IgD-negative memory B cell (primary cell): ENCODE data around the gene RRP1. TPM values are rescaled to one million over a fixed set of nuclear protein-coding genes. Genes with fewer than 3 reads are reported as not detected.

ENCODE experiments used
- H3K27ac Mint-ChIP-seq, 3 donors: one replicate each; pipeline ENCODE4 v1.8.0; 2020 to 2022; ENCODE audit warnings: mild to moderate bottlenecking in 3 of 3, mixed read lengths in 3 of 3, moderate library complexity in 1 of 3
- H3K27me3 Mint-ChIP-seq: one replicate; pipeline ENCODE4 v1.8.0; 2021; ENCODE audit warnings: mixed read lengths
- H3K36me3 Mint-ChIP-seq: one replicate; pipeline ENCODE4 v1.8.0; 2020; ENCODE audit warnings: mild to moderate bottlenecking, mixed read lengths
- H3K4me1 Mint-ChIP-seq, 3 donors: one replicate each; pipeline ENCODE4 v1.8.0; 2020 to 2022; ENCODE audit warnings: mixed read lengths in 3 of 3, mild to moderate bottlenecking in 1 of 3
- H3K4me3 Mint-ChIP-seq, 4 donors: one replicate each; pipeline ENCODE4 v1.8.0; 2020 to 2022; ENCODE audit warnings: mild to moderate bottlenecking in 4 of 4, mixed read lengths in 4 of 4, moderate library complexity in 3 of 4
- H3K9me3 Mint-ChIP-seq, 3 donors: one replicate each; pipeline ENCODE4 v1.8.0; 2020 to 2021; ENCODE audit warnings: mixed read lengths in 3 of 3, mild to moderate bottlenecking in 1 of 3
- polyA plus RNA-seq: library from polyadenylated mRNA; unstranded; fragments of 300-500 nt; fragmentation: Illumina TruSeq; gene quantifications from one replicate; pipeline ENCODE4 v1.2.3, GENCODE V29; 2021

RRP1 gene
- polyA plus RNA-seq, 1 donor from 2014 or later = 18.2 TPM

DNA sequence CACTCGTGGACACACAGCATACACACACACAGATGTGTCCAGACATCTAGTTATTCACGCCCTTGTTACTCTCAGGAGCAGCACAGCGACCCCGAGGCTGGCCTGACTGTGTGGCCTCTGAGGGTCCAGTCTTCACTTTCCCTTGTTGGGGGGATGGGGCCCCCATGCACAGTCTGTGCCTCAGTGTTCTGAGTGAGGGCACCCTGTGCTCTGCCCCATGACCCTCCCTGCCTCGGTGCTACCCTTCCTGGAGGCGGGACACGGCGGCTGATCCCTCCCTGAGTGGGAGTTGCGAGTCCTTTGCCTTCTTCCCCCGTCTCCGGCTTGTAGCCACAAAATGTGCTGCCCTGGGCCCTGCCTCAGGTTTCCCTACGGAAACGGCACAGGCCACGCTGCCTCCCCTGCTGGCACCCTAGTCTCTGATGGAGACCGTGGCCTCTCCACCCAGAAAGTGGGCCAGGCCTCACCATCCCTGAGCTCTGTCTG lies 21.8 kb upstream of the RRP1 start:
- peak overlapping the region in 1 of 3 donors; percentile 45 for H3K27ac Mint-ChIP-seq
- H3K27me3 Mint-ChIP-seq = peaks cover 2% of the 10 kb centered on the region
- H3K4me3 Mint-ChIP-seq = no peak overlapping the region
- no peaks in the 10 kb centered on the region for H3K9me3 Mint-ChIP-seq
- peaks cover 3% of the 10 kb centered on the region for H3K36me3 Mint-ChIP-seq
- peaks cover 0 to 6% (median 3%) of the 10 kb centered on the region in 3 donors for H3K4me1 Mint-ChIP-seq

DNA sequence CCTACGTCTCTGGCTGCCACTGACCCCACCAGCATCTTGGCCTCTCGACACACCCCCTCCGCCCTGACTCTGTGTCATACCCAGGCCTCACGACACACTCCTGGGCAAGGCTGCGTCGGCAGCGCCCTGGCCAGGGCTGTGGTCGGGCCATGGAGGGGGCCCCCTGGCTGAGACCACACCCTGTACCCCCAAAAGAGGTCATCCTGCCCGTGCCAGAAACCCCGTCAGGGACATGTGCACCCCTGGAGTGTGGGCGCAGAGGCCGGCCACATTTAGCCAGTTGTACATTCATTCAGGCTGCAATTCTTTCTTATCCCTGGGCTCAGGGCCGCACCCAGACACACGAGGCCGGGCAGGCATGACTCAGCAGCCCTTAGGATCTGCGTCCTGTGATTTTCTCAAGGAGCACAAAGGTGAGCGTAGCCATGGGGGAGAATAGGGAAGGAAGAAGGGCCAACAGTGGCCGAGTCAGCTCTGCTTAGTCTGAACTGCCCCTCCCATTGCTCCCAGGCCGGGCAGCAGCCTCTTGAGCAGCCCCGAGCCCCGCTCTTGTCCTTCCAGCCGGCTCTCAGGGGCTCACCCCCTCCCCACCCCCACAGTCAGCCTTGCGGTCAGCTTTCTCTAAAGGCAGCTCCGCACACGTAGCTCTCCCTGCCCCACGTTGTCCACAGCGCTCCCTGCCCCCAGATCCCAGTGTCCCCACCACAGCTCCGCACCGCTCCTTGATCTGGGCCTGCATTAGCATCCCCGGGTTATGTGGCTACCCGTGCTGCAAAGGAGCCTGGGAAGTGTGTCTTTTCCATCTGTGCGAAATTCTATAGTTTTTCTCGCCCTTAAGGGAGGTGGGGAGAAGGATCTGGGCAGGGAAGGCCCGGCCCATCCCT lies 21.2 kb upstream of the RRP1 start:
- H3K4me3 Mint-ChIP-seq = peak overlapping the region in 1 of 4 donors; percentile 28
- H3K27ac Mint-ChIP-seq = peak overlapping the region in 1 of 3 donors; percentile 45
- H3K27me3 Mint-ChIP-seq = peaks cover 2% of the 10 kb centered on the region
- peaks cover 0 to 8% (median 3%) of the 10 kb centered on the region in 3 donors for H3K4me1 Mint-ChIP-seq
- H3K9me3 Mint-ChIP-seq = no peaks in the 10 kb centered on the region
- H3K36me3 Mint-ChIP-seq = no peaks in the 10 kb centered on the region

DNA sequence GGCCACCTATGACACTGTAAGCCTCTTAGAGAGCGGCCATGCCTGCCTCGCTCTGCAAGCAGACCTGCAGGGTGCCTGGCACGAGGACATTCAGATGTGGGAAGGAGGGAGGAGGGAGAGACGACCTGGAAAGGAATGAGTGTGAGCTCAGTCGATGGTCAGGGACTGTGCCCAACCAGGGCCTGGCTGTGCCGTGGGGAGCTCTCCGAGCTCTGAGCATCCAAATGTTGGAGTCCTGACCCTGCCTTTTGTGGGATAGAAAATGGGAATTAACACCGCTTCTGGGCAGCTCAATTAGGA lies 20.6 kb upstream of the RRP1 start:
- peaks cover 2% of the 10 kb centered on the region for H3K27me3 Mint-ChIP-seq
- H3K36me3 Mint-ChIP-seq = no peaks in the 10 kb centered on the region
- peak overlapping the region in 1 of 4 donors; percentile 39 for H3K4me3 Mint-ChIP-seq
- H3K4me1 Mint-ChIP-seq = peaks cover 0 to 9% (median 3%) of the 10 kb centered on the region in 3 donors
- H3K9me3 Mint-ChIP-seq = no peaks in the 10 kb centered on the region
- no peak overlapping the region for H3K27ac Mint-ChIP-seq

DNA sequence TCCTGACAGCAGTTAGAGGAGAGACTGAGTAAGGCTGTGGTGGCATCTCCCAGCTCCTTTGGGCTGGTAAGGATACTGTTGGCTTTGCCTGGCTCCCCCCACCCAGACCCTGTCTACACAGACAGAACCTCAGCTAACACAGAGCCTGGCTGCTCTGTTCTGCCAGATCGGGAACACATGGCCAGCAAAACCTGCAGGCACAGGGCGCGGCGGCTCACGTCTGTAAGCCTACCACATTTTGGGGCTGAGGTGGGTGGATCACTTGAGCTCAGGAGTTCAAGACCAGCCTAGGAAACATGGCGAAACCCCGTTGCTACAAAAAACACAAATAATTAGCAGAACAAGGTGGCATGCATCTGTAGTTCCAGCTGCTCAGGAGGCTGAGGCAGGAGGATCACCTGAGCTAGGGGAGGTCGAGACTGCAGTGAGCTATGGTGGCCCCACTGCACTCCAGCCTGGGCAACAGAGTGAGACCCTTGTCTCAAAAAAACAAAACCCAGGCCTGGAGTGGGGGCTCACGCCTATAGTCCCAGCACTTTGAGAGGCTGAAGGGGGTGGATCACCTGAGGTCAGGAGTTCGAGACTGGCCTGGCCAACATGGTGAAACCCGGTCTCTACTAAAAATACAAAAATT lies 19.9 kb upstream of the RRP1 start:
- peaks cover 0 to 12% (median 3%) of the 10 kb centered on the region in 3 donors for H3K4me1 Mint-ChIP-seq
- peaks cover 2% of the 10 kb centered on the region for H3K27me3 Mint-ChIP-seq
- H3K27ac Mint-ChIP-seq = no peak overlapping the region
- H3K36me3 Mint-ChIP-seq = no peaks in the 10 kb centered on the region
- H3K9me3 Mint-ChIP-seq = no peaks in the 10 kb centered on the region
- H3K4me3 Mint-ChIP-seq = no peak overlapping the region

DNA sequence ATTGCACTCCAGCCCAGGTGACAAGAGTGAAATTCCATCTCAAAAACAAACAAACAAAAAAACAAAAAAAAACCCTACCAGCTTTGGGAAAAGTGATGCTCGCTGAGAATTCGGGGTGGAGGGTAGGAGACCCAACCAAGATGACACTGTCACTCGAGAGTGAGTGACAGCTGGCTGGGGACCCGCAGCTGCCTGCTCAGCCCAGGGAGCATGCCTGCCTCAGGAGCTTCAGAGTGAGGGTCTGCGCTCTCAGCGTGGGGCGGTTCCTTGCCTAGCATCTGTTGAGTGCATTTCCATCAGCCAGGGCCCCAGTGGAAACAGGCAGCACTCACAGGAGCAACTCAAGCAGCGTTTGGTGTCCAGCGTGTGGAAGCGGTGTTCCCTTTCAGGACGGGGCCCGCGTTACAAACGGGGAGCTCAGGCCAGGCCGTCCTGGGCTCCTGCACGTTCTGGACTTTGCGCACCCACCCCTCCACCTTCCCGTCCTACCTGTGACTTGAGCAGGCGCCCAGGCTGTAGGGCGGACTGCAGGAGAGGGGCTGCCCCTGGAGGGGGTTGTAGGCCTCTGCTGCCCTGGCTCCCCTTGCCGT lies 19.2 kb upstream of the RRP1 start:
- no peaks in the 10 kb centered on the region for H3K36me3 Mint-ChIP-seq
- H3K4me3 Mint-ChIP-seq = no peak overlapping the region
- peaks cover 2% of the 10 kb centered on the region for H3K27me3 Mint-ChIP-seq
- H3K27ac Mint-ChIP-seq = no peak overlapping the region
- peaks cover under 1 to 16% (median 3%) of the 10 kb centered on the region in 3 donors for H3K4me1 Mint-ChIP-seq
- no peaks in the 10 kb centered on the region for H3K9me3 Mint-ChIP-seq

DNA sequence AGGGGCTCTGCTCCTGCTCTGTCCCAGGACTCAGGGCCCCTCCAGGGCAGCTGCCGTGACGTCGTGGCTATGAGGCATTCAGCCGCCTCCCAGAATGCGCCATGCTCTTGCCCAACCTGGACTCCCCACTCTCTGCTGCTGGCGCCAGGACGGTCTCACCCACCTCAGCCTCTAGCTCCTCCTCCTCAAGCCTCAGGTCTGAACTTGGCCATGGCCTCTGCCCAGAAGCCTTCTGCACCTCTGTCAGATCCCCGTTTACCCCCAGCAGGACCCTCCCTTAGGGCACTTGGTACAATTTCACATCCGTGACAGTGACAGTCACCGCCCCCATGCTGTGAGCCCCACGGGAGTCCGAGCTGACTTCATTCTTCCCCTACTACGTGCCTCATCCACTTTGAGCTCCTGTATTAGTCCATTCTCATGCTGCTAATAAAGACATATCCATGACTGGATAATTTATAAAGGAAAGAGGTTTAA lies 18.1 kb upstream of the RRP1 start:
- Mint-ChIP-seq H3K36me3 (no peaks in the 10 kb centered on the region), H3K9me3 (no peaks in the 10 kb centered on the region), H3K27me3 (peaks cover 2% of the 10 kb centered on the region), H3K4me3 (peak overlapping the region in 1 of 4 donors; percentile 68), H3K4me1 (peaks cover 6 to 22% (median 6%) of the 10 kb centered on the region in 3 donors), H3K27ac (peak overlapping the region in 1 of 3 donors; percentile 10)

DNA sequence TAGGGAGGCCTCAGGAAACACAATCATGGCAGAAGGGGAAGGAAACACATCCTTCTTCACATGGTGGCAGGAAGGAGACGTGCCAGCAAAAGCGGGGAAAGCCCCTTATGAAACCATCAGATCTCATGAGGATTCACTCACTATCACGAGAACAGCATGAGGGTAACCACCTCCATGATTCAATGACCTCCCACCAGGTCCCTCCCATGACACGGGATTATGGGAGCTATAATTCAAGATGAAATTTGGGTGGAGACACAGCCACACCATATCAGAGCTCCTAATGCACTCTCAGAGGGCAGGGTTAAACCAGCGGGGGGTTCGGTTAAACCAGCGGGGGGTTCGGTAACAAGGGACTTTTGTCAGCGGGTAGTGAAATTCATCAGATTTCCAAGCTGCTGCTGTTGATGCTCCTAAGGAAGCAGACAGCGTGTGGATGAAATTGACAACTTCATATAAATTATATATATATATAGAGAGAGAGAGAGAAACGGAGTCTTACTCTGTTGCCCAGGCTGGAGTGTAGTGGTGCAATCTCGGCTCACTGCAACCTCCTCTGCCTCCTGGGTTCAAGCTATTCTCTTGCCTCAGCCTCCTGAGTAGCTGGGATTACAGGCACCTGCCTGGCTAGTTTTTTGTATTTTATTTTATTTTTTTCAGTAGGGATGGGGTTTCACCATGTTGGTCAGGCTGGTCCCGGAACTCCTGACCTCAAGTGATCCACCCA lies 17.5 kb upstream of the RRP1 start:
- Mint-ChIP-seq H3K27ac (peak overlapping the region in 1 of 3 donors; percentile 10), H3K4me1 (peaks cover 6 to 22% (median 6%) of the 10 kb centered on the region in 3 donors), H3K9me3 (no peaks in the 10 kb centered on the region), H3K4me3 (peak overlapping the region in 1 of 4 donors; percentile 68), H3K36me3 (no peaks in the 10 kb centered on the region), H3K27me3 (peaks cover 2% of the 10 kb centered on the region)

DNA sequence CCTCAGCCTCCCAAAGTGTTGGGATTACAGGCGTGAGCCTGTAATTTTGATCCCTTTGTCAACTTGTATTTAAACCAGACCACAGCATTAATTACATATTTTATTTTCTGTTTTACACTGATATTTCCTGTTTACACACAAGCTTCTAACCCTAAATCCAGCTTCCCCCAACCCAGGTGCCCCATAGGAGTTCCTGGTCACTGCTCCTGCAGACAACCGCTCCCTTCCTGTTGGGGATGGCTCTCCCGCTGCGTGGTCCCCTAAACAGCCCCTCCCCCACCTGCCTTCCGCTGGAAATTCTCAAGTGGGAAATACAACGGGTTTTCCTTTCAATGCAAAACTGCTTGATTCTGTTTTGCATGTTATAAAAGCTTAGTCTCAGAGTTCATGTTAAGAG lies 17.0 kb upstream of the RRP1 start:
- Mint-ChIP-seq H3K27me3 (peaks cover 2% of the 10 kb centered on the region), H3K4me3 (no peak overlapping the region), H3K27ac (no peak overlapping the region), H3K36me3 (no peaks in the 10 kb centered on the region), H3K9me3 (no peaks in the 10 kb centered on the region), H3K4me1 (peaks cover 6 to 22% (median 6%) of the 10 kb centered on the region in 3 donors)

DNA sequence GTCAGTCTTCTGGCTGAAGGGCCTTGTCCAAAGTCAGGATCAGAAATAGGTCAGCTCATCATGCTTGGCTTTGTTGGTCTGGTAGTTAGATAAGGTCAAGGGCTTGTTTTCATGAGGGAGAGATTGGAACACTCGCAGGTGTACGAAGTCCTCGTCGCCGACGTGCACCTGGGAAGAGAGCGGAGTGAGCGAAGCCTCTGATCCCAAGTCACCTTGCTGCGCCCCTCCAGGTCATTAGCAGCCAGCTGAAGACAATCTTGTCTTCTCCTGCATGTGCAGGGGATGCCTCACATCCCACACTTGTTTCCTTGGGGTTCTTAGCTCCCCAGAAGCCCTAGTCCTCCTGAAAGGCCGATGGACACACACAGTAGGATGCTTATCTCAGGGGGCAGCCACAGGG lies 15.2 kb upstream of the RRP1 start:
- H3K9me3 Mint-ChIP-seq = no peaks in the 10 kb centered on the region
- H3K27me3 Mint-ChIP-seq = peaks cover 1% of the 10 kb centered on the region
- peak overlapping the region in 3 of 4 donors; percentile 30 to 96 (median 94) for H3K4me3 Mint-ChIP-seq
- peak overlapping the region in 1 of 3 donors; percentile 52 for H3K27ac Mint-ChIP-seq
- no peaks in the 10 kb centered on the region for H3K36me3 Mint-ChIP-seq
- H3K4me1 Mint-ChIP-seq = peaks cover 6 to 31% (median 15%) of the 10 kb centered on the region in 3 donors

DNA sequence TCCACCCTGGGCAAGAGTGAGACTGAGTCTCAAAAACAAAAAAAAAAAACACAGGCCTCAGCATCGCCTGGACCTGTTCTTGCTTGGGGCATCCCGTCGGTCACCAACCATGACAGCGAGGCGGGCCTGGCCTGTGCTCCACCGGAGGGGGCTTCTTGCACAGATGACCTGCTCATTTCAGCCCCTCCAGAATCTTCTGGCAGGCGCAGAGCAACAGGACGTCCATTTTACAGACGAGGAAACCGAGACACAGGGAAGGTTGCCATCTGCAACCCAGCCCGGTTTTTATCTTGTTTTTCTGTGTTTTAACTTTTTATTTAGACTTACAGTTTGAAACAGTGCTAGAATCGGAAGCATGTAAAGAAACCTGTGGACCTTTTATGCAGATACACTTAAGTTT lies 14.2 kb upstream of the RRP1 start:
- H3K27ac Mint-ChIP-seq = peak overlapping the region; percentile 77 to 96 (median 80)
- peaks cover 6 to 30% (median 15%) of the 10 kb centered on the region in 3 donors for H3K4me1 Mint-ChIP-seq
- H3K9me3 Mint-ChIP-seq = no peaks in the 10 kb centered on the region
- H3K27me3 Mint-ChIP-seq = peaks cover 1% of the 10 kb centered on the region
- no peaks in the 10 kb centered on the region for H3K36me3 Mint-ChIP-seq
- H3K4me3 Mint-ChIP-seq = peak overlapping the region; percentile 88 to 96 (median 94)

DNA sequence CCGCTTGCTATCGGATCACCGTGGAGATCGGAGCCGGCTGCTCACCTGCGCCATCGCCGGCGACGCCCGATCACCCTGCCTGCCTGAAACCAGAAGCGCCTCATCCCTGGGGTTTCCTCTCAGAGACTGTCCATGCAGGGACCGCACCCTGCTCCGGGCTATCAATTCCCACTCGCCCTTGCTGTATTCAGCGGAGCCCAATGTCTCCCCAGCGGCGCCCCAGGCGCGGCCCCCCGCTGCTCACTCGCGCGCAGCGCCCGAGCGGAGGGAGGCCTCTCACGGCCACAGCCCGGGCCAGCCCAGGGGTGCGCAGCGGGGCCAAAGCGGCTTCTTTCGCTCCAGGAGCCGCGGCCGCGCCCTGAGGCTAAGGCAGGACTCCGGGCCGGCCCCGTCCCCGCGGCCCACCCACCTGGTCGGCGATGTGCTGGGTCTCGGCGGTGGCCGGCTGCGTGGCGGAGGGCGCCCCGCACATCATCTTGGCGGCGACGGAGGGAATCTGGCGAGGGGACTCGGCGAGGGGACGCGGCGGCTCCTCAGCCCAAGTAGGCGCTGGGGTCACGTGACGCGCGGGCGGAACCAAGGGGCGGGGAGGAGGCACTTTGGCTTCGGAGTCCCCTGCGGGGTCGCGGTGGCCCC lies 13.5 kb upstream of the RRP1 start, which contains the start of gene CSTB:
TSS of gene CSTB (minus strand) at position 514 of the 636 bp plus-strand sequence. CDS start at position 475, 39 bp downstream.
- Mint-ChIP-seq H3K36me3 (no peaks in the 10 kb centered on the region), H3K4me1 (peaks cover 6 to 30% (median 15%) of the 10 kb centered on the region in 3 donors), H3K27ac (peak within 1 kb of the TSS; percentile 77 to 96 (median 80)), H3K27me3 (peaks cover 1% of the 10 kb centered on the region), H3K9me3 (no peaks in the 10 kb centered on the region), H3K4me3 (peak within 1 kb of the TSS; percentile 88 to 96 (median 94))

DNA sequence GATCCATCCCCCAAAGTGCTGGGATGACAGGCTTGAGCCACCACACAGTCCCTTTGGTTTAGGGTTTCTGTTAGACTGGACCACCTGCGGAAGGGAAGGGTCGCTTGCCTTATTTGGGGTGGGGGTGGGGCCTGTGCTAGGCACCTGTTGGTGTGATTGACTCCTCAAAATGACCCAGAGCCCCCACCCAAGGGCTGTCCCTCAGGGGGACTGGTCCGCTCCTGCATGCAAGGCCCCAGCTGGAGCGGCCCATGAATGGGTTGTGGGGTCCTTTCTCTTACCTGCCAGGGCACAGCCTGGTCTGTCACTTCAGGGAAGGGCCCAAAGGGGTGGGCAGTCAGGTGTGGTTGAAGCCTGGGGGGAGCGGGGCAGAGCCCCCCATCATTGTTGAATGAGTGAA lies 11.4 kb upstream of the RRP1 start:
- Mint-ChIP-seq H3K27ac (peak overlapping the region in 1 of 3 donors; percentile 43), H3K27me3 (peaks cover 1% of the 10 kb centered on the region), H3K9me3 (no peaks in the 10 kb centered on the region), H3K36me3 (no peaks in the 10 kb centered on the region), H3K4me1 (peaks cover 6 to 26% (median 13%) of the 10 kb centered on the region in 3 donors), H3K4me3 (peak overlapping the region in 3 of 4 donors; percentile 66 to 87 (median 85))

DNA sequence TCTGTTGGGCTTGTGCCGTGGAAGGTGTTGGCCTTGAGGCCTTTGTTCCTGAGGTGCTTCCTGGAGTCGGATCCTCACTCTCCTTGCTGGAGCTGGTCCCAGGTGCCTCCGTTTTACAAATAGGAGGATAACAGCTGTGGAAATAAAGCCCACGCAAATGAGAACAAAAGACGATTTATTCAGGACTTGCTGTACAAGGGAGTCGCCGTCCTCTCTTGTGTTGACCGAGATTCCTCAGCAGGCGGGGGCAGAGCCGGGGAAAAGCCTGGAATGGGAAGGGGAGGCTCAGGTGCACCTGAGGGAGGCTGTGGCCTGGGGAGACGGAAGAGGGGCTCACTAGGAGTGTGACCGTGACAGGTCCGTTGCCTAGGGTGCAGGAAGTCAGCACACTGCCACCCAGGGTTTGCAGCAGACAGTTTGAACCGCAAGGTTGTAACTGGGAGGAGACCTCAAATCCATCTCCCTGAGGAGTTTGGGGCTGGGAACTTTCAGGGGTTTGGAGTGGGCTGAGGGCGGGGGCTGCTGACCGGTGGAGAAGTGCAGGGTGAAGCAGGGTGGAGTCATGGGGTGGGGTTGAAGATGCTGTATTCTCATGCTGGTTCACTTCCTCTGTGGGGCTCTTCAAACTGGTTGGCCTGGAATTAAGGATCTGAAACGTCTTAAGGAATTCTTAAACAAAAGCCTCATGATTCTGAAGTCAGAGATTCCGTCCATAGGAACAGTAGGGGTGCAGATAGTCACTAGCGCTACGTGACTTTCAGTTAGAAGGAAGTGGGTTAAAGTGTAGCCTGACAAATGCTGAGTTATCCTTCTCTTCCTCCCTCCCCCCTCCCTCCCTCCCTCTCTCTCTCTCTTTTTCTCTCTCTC lies 10.7 kb upstream of the RRP1 start:
- H3K27ac Mint-ChIP-seq = peak overlapping the region in 1 of 3 donors; percentile 43
- no peaks in the 10 kb centered on the region for H3K9me3 Mint-ChIP-seq
- peaks cover 6 to 24% (median 13%) of the 10 kb centered on the region in 3 donors for H3K4me1 Mint-ChIP-seq
- H3K4me3 Mint-ChIP-seq = peak overlapping the region; percentile 10 to 85 (median 59)
- H3K36me3 Mint-ChIP-seq = no peaks in the 10 kb centered on the region
- H3K27me3 Mint-ChIP-seq = peaks cover 1% of the 10 kb centered on the region
